ENCODE data around the gene PRICKLE1.

- TF ChIP-seq POLR2A (IDR thresholded peaks at IDR 0.05; ENCODE audit: extremely low read depth, insufficient read length) (no peak), CTCF (IDR thresholded peaks at IDR 0.05; ENCODE audit: low read depth, low read length) (no peak)
These were observed 4.3 kb upstream of the PRICKLE1 start for GRCh38 chr12:42593874-42594273.

Data from NB4 (cell line).